A673 (cell line): ENCODE data around the gene RALGAPA2.

ENCODE experiments used
- CTCF ChIP-seq: fragments of 300-800, 200-600 bp; sonication (generic); conservative IDR thresholded peaks from 2 replicates; pipeline ENCODE4 v1.5.1; 2017; ENCODE audit warnings: low read depth, mild to moderate bottlenecking, antibody characterized with exemption, low read length, moderate library complexity, mixed read lengths
- EZH2 ChIP-seq: fragments of 200-600 bp; sonication (generic); IDR thresholded peaks from 2 replicates; pipeline ENCODE4 v1.6.1; 2017; ENCODE audit warnings: borderline replicate concordance, low read depth, mild to moderate bottlenecking, mixed read lengths, antibody characterized with exemption, low read length; ENCODE audit not compliant: poor library complexity, severe bottlenecking

- no peak for TF ChIP-seq CTCF
- no peak for TF ChIP-seq EZH2
Measured at GRCh38 chr20:20535051-20535450, 177.4 kb downstream of the RALGAPA2 start.
